CD14-positive monocyte (primary cell): ENCODE data around the gene RAD50. TPM values are rescaled to one million over a fixed set of nuclear protein-coding genes. Genes with fewer than 3 reads are reported as not detected.

Experiments
- DNase-seq, 3 donors: peaks; one replicate each; pipeline ENCODE4 v3.0.0-alpha.2; 2011 to 2022
- H2AFZ ChIP-seq: 2 replicates; pipeline ENCODE4 v1.6.0; 2012; ENCODE audit warnings: mild to moderate bottlenecking, low read depth, low read length, inconsistent platforms; ENCODE audit not compliant: insufficient read depth, poor library complexity, severe bottlenecking
- H3K27ac ChIP-seq, 2 donors: 1 replicate in 1 of 2; 2 replicates in 1 of 2; pipeline ENCODE4 v1.5.1; 2012 to 2013; ENCODE audit warnings: low read length in 2 of 2, control low read depth in 1 of 2, inconsistent platforms in 1 of 2, low read depth in 1 of 2, mild to moderate bottlenecking in 1 of 2
- H3K27me3 ChIP-seq, 2 donors: one replicate each; pipeline versions ENCODE4 v1.6.0 to v1.6.1; 2011 to 2013; ENCODE audit warnings: low read length in 2 of 2; ENCODE audit not compliant: control insufficient read depth in 2 of 2, insufficient read depth in 2 of 2
- H3K36me3 ChIP-seq, 2 donors: replicated peaks in 1 of 2; 1 replicate in 1 of 2; 2 replicates in 1 of 2; pipeline versions ENCODE4 v1.5.1 to v1.6.1; 2012 to 2013; ENCODE audit warnings: low read length in 2 of 2, control low read depth in 1 of 2, inconsistent platforms in 1 of 2, mild to moderate bottlenecking in 1 of 2; ENCODE audit not compliant: insufficient read depth in 2 of 2, control insufficient read depth in 1 of 2
- H3K4me1 ChIP-seq, 2 donors: 1 replicate in 1 of 2; 2 replicates in 1 of 2; pipeline versions ENCODE4 v1.5.1 to v1.6.1; 2012 to 2013; ENCODE audit warnings: low read length in 2 of 2, control low read depth in 1 of 2, inconsistent platforms in 1 of 2, mild to moderate bottlenecking in 1 of 2, moderate library complexity in 1 of 2; ENCODE audit not compliant: insufficient read depth in 2 of 2, control insufficient read depth in 1 of 2
- H3K4me2 ChIP-seq: replicated peaks from 2 replicates; pipeline ENCODE3; 2012; ENCODE audit warnings: low read length, moderate library complexity, mild to moderate bottlenecking; ENCODE audit not compliant: poor library complexity, severe bottlenecking; ENCODE audit errors: extremely low read depth
- H3K4me3 ChIP-seq, 3 experiments: fragments of 200-600 bp in 1 of 3; sonication (generic) in 1 of 3; replicated peaks in 1 of 3; 1 replicate in 2 of 3; 2 replicates in 1 of 3; pipeline ENCODE4 v1.5.1; 2011 to 2013; ENCODE audit warnings: low read length in 3 of 3, mild to moderate bottlenecking in 3 of 3, control low read depth in 2 of 3, low read depth in 2 of 3, inconsistent platforms in 1 of 3, moderate library complexity in 1 of 3
- H3K79me2 ChIP-seq: 2 replicates; pipeline ENCODE4 v1.6.0; 2012; ENCODE audit warnings: mild to moderate bottlenecking, control low read depth, inconsistent platforms, low read length, moderate library complexity; ENCODE audit not compliant: insufficient read depth
- H3K9ac ChIP-seq: 2 replicates; pipeline ENCODE4 v1.6.0; 2017; ENCODE audit warnings: low read length, mild to moderate bottlenecking; ENCODE audit not compliant: insufficient read depth, poor library complexity, severe bottlenecking
- H3K9me3 ChIP-seq, 2 donors: replicated peaks in 1 of 2; 1 replicate in 1 of 2; 2 replicates in 1 of 2; pipeline versions ENCODE4 v1.5.1 to v1.6.1; 2012 to 2013; ENCODE audit warnings: low read length in 2 of 2, control low read depth in 1 of 2; ENCODE audit not compliant: control insufficient read depth in 1 of 2, insufficient read depth in 1 of 2
- H4K20me1 ChIP-seq: 2 replicates; pipeline ENCODE4 v1.6.0; 2012; ENCODE audit warnings: mild to moderate bottlenecking, low read length, control low read depth, moderate library complexity; ENCODE audit not compliant: insufficient read depth
- H3K27ac Mint-ChIP-seq, 7 donors: one replicate each; pipeline ENCODE4 v1.8.0; 2020; ENCODE audit warnings: mild to moderate bottlenecking in 7 of 7, mixed read lengths in 7 of 7, moderate library complexity in 6 of 7, inconsistent platforms in 2 of 7
- H3K27me3 Mint-ChIP-seq, 3 donors: one replicate each; pipeline ENCODE4 v1.8.0; 2021 to 2022; ENCODE audit warnings: low read depth in 3 of 3, mild to moderate bottlenecking in 3 of 3, mixed read lengths in 3 of 3, moderate library complexity in 3 of 3, inconsistent platforms in 1 of 3
- H3K36me3 Mint-ChIP-seq, 2 donors: one replicate each; pipeline ENCODE4 v1.8.0; 2020; ENCODE audit warnings: mixed read lengths in 2 of 2, inconsistent platforms in 1 of 2, mild to moderate bottlenecking in 1 of 2
- H3K4me1 Mint-ChIP-seq: one replicate; pipeline ENCODE4 v1.8.0; 2020; ENCODE audit warnings: mild to moderate bottlenecking, mixed read lengths
- H3K4me3 Mint-ChIP-seq, 2 donors: one replicate each; pipeline ENCODE4 v1.8.0; 2020; ENCODE audit warnings: mild to moderate bottlenecking in 2 of 2, mixed read lengths in 2 of 2, moderate library complexity in 1 of 2
- H3K9me3 Mint-ChIP-seq, 7 donors: one replicate each; pipeline ENCODE4 v1.8.0; 2020 to 2022; ENCODE audit warnings: mixed read lengths in 7 of 7, mild to moderate bottlenecking in 6 of 7, moderate library complexity in 6 of 7, inconsistent platforms in 2 of 7
- WGBS: methylation state at CpG from one replicate; pipeline ENCODE4 v1.1.5; 2013; ENCODE audit warnings: missing lambda C conversion rate; ENCODE audit not compliant: insufficient coverage; 5-methylcytosine and 5-hydroxymethylcytosine counted together
- intact Hi-C, 2 donors: fragments of 100-400 bp; cut with micrococcal nuclease; formaldehyde crosslinking; loops; one replicate each; pipeline versions ENCODE4 v1.15.0 to v1.15.1; 2023
- polyA plus RNA-seq, 3 donors: library from polyadenylated mRNA; depleted of rRNA in 1 of 3; unstranded in 2 of 3; stranded (reverse) in 1 of 3; fragments of 300-500 nt in 2 of 3; fragments of >200 nt in 1 of 3; fragmentation: Illumina TruSeq in 2 of 3; gene quantifications; 1 replicate in 2 of 3; 2 replicates in 1 of 3; pipeline ENCODE4 v1.2.3, GENCODE V29; 2012 to 2021
- TF ChIP-seq, protein P1 (sequence below): fragments of 200-600 bp; IDR thresholded peaks from one replicate; pipeline ENCODE4 v1.8.0; 2022; ENCODE audit warnings: antibody characterized with exemption, mild to moderate bottlenecking

The RAD50 gene
- polyA plus RNA-seq, 3 donors: 5.8 to 9.3 (median 8.2) TPM

GRCh38 chr5:132612846-132613245 is 56.1 kb downstream of the RAD50 start:
- no CpG with 5 or more reads among the region's 1 CpG for WGBS
- Histone ChIP-seq H3K4me1 (no peaks in the 10 kb centered on the region), H3K9ac (no peak overlapping the region), H3K79me2 (no peaks in the 10 kb centered on the region), H3K9me3 (no peaks in the 10 kb centered on the region), H3K27ac (no peak overlapping the region), H2AFZ (no peak overlapping the region), H3K36me3 (peaks cover 56 to 92% of the 10 kb centered on the region in 2 donors), H3K27me3 (no peaks in the 10 kb centered on the region), H3K4me3 (no peak overlapping the region), H3K4me2 (no peak overlapping the region), H4K20me1 (no peaks in the 10 kb centered on the region)
- TF ChIP-seq, protein P1, sequence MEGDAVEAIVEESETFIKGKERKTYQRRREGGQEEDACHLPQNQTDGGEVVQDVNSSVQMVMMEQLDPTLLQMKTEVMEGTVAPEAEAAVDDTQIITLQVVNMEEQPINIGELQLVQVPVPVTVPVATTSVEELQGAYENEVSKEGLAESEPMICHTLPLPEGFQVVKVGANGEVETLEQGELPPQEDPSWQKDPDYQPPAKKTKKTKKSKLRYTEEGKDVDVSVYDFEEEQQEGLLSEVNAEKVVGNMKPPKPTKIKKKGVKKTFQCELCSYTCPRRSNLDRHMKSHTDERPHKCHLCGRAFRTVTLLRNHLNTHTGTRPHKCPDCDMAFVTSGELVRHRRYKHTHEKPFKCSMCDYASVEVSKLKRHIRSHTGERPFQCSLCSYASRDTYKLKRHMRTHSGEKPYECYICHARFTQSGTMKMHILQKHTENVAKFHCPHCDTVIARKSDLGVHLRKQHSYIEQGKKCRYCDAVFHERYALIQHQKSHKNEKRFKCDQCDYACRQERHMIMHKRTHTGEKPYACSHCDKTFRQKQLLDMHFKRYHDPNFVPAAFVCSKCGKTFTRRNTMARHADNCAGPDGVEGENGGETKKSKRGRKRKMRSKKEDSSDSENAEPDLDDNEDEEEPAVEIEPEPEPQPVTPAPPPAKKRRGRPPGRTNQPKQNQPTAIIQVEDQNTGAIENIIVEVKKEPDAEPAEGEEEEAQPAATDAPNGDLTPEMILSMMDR: no peak
- intact Hi-C loops: no loop called here
- Mint-ChIP-seq H3K27ac (no peak overlapping the region), H3K9me3 (peaks cover 0 to 5% (median 0%) of the 10 kb centered on the region in 7 donors), H3K27me3 (no peaks in the 10 kb centered on the region), H3K4me3 (no peak overlapping the region), H3K4me1 (no peaks in the 10 kb centered on the region), H3K36me3 (peaks cover 65 to 72% of the 10 kb centered on the region in 2 donors)
- DNase-seq: no peak

GRCh38 chr5:132621699-132622098 is 64.9 kb downstream of the RAD50 start:
- Histone ChIP-seq H3K4me2 (no peak overlapping the region), H3K27me3 (no peaks in the 10 kb centered on the region), H3K9ac (no peak overlapping the region), H3K79me2 (no peaks in the 10 kb centered on the region), H3K9me3 (no peaks in the 10 kb centered on the region), H3K4me1 (no peaks in the 10 kb centered on the region), H3K4me3 (no peak overlapping the region), H3K27ac (no peak overlapping the region), H2AFZ (no peak overlapping the region), H4K20me1 (no peaks in the 10 kb centered on the region), H3K36me3 (peaks cover 33 to 87% of the 10 kb centered on the region in 2 donors)
- no peak for DNase-seq
- H3K4me3 Mint-ChIP-seq: no peak overlapping the region
- H3K9me3 Mint-ChIP-seq: no peaks in the 10 kb centered on the region
- peak overlapping the region in 1 of 7 donors; percentile 68 for H3K27ac Mint-ChIP-seq
- H3K36me3 Mint-ChIP-seq: peaks cover 66 to 73% of the 10 kb centered on the region in 2 donors
- H3K4me1 Mint-ChIP-seq: no peaks in the 10 kb centered on the region
- no peaks in the 10 kb centered on the region for H3K27me3 Mint-ChIP-seq
- TF ChIP-seq, protein P1: no peak
- intact Hi-C loops: no loop called here
